GM23338 (cell line): ENCODE results near the gene GPSM1.

Experiments
- CTCF ChIP-seq, 2 experiments: fragments of 200-600 bp in 1 of 2; sonication (generic) in 1 of 2; conservative IDR thresholded peaks; 2 replicates each; pipeline versions ENCODE4 v1.5.1 to v1.6.1; 2016 to 2017; ENCODE audit warnings: antibody characterized with exemption in 2 of 2, low read depth in 2 of 2, mild to moderate bottlenecking in 2 of 2, moderate library complexity in 1 of 2
- EZH2 ChIP-seq: fragments of 200-600 bp; sonication (generic); IDR thresholded peaks from one replicate; pipeline ENCODE4 v1.8.0; 2017; ENCODE audit warnings: antibody characterized with exemption, mild to moderate bottlenecking, low read depth; ENCODE audit not compliant: unreplicated experiment
- EZH2phosphoT487 ChIP-seq: fragments of 200-600 bp; sonication (generic); IDR thresholded peaks from one replicate; pipeline ENCODE4 v1.8.1; 2018; ENCODE audit warnings: antibody characterized with exemption; ENCODE audit not compliant: unreplicated experiment
- NANOG ChIP-seq: IDR thresholded peaks from 2 replicates; pipeline ENCODE4 v1.6.1; 2016; ENCODE audit warnings: antibody characterized with exemption, borderline replicate concordance
- REST ChIP-seq: IDR thresholded peaks from one replicate; pipeline ENCODE4 v1.6.1; 2018; ENCODE audit warnings: antibody characterized with exemption; ENCODE audit not compliant: unreplicated experiment
- ZNF331 ChIP-seq: fragments of 250-450 bp; sonication (Bioruptor Pico); IDR thresholded peaks from 2 replicates; pipeline ENCODE4 v1.5.0; 2020; ENCODE audit warnings: low read depth, mild to moderate bottlenecking, moderate library complexity

- TF ChIP-seq CTCF (conservative IDR thresholded peaks at IDR 0.05; ENCODE audit: low read depth in 2 of 2) = no peak
- no peak for TF ChIP-seq EZH2
- no peak for TF ChIP-seq ZNF331 (CRISPR knock-in tag)
- TF ChIP-seq REST = no peak
- no peak for TF ChIP-seq NANOG
- TF ChIP-seq EZH2phosphoT487 = no peak
Observed at GRCh38 chr9:136326761-136327303, 507 bp upstream of the GPSM1 start.
